Naive B cell (primary cell): Measurements from ENCODE around the gene TSSC4. TPM values are rescaled to one million over a fixed set of nuclear protein-coding genes. Genes with fewer than 3 reads are reported as not detected.

Experiments used
- ATAC-seq, 2 donors: fragments of 150-1000 bp; cut with Tn5 transposase; 2 replicates each; pipeline ENCODE4 v1.10.0; 2021; ENCODE audit warnings: low read depth in 2 of 2, mild to moderate bottlenecking in 2 of 2, moderate library complexity in 2 of 2
- DNase-seq: peaks from one replicate; pipeline ENCODE4 v3.0.0; 2022
- H3K27ac Mint-ChIP-seq, 6 donors: one replicate each; pipeline ENCODE4 v1.8.0; 2020 to 2022; ENCODE audit warnings: mild to moderate bottlenecking in 6 of 6, mixed read lengths in 6 of 6, moderate library complexity in 5 of 6, inconsistent platforms in 2 of 6
- H3K27me3 Mint-ChIP-seq, 3 donors: one replicate each; pipeline ENCODE4 v1.8.0; 2021 to 2022; ENCODE audit warnings: mixed read lengths in 3 of 3, mild to moderate bottlenecking in 1 of 3
- H3K36me3 Mint-ChIP-seq, 2 donors: one replicate each; pipeline ENCODE4 v1.8.0; 2020 to 2022; ENCODE audit warnings: mixed read lengths in 2 of 2, inconsistent platforms in 1 of 2, mild to moderate bottlenecking in 1 of 2
- H3K4me1 Mint-ChIP-seq, 3 donors: one replicate each; pipeline ENCODE4 v1.8.0; 2020 to 2022; ENCODE audit warnings: mixed read lengths in 3 of 3, inconsistent platforms in 1 of 3, mild to moderate bottlenecking in 1 of 3, moderate library complexity in 1 of 3
- H3K4me3 Mint-ChIP-seq, 8 donors: one replicate each; pipeline ENCODE4 v1.8.0; 2020 to 2022; ENCODE audit warnings: mild to moderate bottlenecking in 8 of 8, mixed read lengths in 8 of 8, moderate library complexity in 8 of 8, inconsistent platforms in 2 of 8
- H3K9me3 Mint-ChIP-seq, 7 donors: one replicate each; pipeline ENCODE4 v1.8.0; 2020 to 2022; ENCODE audit warnings: mixed read lengths in 7 of 7, mild to moderate bottlenecking in 5 of 7, inconsistent platforms in 2 of 7, moderate library complexity in 1 of 7
- polyA plus RNA-seq, 6 donors: library from polyadenylated mRNA; unstranded; fragments of 300-500 nt; fragmentation: Illumina TruSeq; gene quantifications; one replicate each; pipeline ENCODE4 v1.2.3, GENCODE V29; 2021; ENCODE audit warnings: low read depth in 6 of 6

TSSC4 gene
- polyA plus RNA-seq, 6 donors from 2014 or later, result 54.7 to 76.0 (median 67.9) TPM

DNA sequence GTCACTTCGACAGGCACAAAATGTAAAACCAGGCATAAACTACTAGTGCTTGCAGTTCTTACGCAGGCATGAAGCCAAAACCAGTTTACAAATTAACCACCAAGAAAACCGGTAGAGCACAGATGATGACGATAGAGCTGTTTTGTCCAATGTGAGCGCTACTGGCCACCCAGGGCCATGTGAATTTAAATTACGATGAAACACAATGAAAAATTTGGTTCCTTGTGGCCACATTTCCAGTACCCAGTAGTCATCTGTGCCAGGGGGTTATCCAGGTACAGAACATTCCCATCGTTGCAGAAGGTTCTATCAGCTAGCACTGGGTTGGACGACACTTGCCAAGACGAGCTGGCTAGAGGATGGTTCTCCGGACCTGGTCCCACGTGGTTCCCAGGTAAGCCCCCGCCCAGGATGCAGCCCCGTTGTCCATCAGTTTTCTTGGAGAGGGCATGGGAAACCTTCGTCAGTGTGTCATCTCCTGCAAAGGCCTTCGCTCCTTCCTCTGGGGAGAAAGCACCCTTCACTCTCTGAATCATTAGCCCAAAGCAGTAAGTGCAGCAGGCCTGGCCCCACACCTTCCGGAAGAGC, 24.5 kb upstream of the TSSC4 start:
- Mint-ChIP-seq H3K4me3 (peak overlapping the region; percentile 2 to 88 (median 70)), H3K4me1 (peaks cover 15 to 30% (median 29%) of the 10 kb centered on the region in 3 donors), H3K9me3 (peaks cover 0 to 3% (median 0%) of the 10 kb centered on the region in 7 donors), H3K36me3 (no peaks in the 10 kb centered on the region), H3K27me3 (no peaks in the 10 kb centered on the region), H3K27ac (peak overlapping the region in 3 of 6 donors; percentile 11 to 77 (median 64))
- DNase-seq (no peak), ATAC-seq (no peak)

DNA sequence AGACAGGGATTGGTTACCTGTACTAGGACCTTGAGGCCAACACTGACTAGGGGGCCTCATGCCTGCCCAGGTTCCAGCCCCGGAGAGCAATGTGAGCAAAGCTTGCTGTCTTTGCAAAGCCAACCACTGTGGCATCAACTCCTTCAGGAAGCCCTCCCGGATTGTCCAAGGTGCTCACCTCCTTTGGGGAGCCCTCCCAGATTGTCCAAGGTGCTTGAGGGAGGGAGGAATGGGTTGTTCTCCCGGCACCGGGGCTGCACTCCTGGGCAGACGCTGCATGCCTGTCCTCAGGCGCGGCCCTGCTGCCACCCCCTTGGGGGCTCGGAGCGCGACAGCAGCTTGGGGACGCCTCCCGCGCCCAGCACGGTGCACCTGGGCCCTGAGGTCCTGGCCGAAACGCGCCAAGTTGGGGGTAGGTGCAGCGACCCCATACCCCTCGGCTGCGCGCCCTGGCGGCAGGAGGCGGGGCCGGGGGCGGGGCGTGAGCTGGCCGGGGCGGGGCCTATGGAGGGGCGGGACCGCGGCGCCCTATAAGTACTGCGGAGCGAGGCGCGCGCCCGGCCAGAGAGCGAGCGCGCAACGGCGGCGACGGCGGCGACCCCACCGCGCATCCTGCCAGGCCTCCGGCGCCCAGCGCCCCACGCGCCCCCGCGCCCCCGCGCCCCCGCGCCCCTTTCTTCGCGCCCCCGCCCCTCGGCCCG, 23.6 kb upstream of the TSSC4 start, which contains the start of gene CD81:
CD81 (plus strand) TSS at position 560 of the 701 bp plus-strand sequence. CDS start 240 bp downstream, outside the sequence.
- peak; percentile 79 to 83 for ATAC-seq
- H3K4me3 Mint-ChIP-seq, result peak within 1 kb of the TSS; percentile 80 to 92 (median 86)
- peak within 1 kb of the TSS in 5 of 6 donors; percentile 42 to 93 (median 84) for H3K27ac Mint-ChIP-seq
- H3K9me3 Mint-ChIP-seq, result peaks cover 0 to 1% (median 0%) of the 10 kb centered on the region in 7 donors
- H3K36me3 Mint-ChIP-seq, result no peaks in the 10 kb centered on the region
- peak; percentile 49 for DNase-seq
- no peaks in the 10 kb centered on the region for H3K27me3 Mint-ChIP-seq
- H3K4me1 Mint-ChIP-seq, result peaks cover 19 to 38% (median 36%) of the 10 kb centered on the region in 3 donors

DNA sequence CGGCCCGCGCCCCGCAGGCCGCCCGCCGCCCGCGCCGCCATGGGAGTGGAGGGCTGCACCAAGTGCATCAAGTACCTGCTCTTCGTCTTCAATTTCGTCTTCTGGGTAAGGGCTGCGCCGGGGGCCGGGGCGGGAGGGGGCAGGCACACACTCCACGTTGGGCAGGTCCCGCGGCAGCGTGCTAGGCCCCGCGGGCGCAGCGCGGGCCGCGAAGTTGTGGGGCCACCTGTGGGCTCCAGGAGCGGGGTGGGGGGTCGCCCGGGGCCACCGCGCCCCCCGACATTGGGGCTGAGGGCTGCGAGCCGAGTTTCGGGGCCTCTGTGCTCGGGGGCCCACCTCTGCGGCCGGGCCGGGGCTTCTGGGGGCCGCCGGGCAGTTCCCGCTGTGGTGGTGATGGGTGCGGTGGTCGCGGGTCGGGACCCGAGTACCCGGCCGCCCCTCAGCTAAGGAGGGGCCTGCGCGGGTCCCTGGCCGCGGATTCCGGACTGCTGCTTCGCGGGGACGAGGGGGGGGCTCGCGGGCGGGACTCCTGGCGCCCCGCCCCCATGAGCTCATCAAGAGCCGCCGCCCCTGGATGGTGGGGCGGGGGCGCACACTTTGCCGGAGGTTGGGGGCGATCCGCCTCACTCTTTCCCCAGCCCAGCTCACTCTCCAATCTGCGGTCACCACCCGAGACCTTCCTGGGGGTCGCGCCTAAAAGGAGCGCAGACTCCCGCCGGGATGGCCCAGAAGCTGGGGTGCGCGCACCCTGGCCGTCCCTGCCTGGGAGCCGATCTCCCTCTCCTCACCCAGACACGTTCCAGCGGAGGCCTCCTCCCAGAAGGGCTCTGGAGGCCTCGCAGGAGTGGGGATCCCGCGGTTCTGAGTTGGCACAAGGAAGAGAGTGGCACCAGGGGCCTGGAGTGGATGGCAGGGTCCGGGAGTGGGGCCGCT, 22.8 kb upstream of the TSSC4 start:
- Mint-ChIP-seq H3K9me3 (peaks cover 0 to 1% (median 0%) of the 10 kb centered on the region in 7 donors), H3K27me3 (no peaks in the 10 kb centered on the region), H3K27ac (peak overlapping the region in 5 of 6 donors; percentile 42 to 93 (median 84)), H3K4me1 (peaks cover 26 to 47% (median 45%) of the 10 kb centered on the region in 3 donors), H3K4me3 (peak overlapping the region; percentile 80 to 92 (median 86)), H3K36me3 (no peaks in the 10 kb centered on the region)
- DNase-seq (peak; percentile 44), ATAC-seq (peak; percentile 56 to 57)

DNA sequence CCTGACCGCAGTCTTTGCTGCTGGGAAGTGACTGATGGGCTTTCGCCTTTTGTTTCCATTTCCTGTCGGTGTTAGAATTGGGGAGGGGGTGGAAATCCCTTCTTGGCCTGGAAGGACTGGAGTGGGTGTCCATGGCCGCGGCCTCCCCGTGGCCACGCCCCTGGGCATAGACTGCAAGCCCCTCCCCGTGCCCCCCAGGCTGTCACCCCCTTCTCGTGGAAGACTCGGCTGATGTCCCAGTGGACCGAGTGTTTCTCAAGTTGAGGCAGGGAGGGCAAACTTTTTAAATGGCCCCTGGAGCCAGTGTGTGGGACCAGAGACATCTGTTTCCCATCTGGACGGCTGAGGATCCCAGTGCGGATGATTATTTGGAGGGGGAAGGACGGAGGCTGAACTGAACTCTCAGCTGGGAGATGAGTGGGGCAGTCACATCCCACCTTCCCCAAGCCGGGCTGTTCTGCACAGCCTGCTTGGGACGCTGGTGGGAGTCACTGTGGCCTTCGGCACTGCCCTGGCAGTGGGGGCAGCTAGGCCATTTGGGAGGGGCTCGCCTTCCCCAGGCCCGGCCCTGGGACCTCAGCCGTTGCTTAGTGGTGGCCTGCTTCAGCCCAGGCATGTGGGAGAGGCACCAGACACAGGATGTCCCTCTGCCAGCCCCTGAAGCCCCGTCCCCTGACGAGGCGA, 21.9 kb upstream of the TSSC4 start:
- H3K36me3 Mint-ChIP-seq, result no peaks in the 10 kb centered on the region
- peak overlapping the region in 4 of 6 donors; percentile 47 to 86 (median 58) for H3K27ac Mint-ChIP-seq
- H3K27me3 Mint-ChIP-seq, result no peaks in the 10 kb centered on the region
- H3K9me3 Mint-ChIP-seq, result peaks cover 0 to 1% (median 0%) of the 10 kb centered on the region in 7 donors
- peak overlapping the region; percentile 80 to 92 (median 86) for H3K4me3 Mint-ChIP-seq
- no peak for ATAC-seq
- H3K4me1 Mint-ChIP-seq, result peaks cover 35 to 56% (median 53%) of the 10 kb centered on the region in 3 donors
- no peak for DNase-seq

DNA sequence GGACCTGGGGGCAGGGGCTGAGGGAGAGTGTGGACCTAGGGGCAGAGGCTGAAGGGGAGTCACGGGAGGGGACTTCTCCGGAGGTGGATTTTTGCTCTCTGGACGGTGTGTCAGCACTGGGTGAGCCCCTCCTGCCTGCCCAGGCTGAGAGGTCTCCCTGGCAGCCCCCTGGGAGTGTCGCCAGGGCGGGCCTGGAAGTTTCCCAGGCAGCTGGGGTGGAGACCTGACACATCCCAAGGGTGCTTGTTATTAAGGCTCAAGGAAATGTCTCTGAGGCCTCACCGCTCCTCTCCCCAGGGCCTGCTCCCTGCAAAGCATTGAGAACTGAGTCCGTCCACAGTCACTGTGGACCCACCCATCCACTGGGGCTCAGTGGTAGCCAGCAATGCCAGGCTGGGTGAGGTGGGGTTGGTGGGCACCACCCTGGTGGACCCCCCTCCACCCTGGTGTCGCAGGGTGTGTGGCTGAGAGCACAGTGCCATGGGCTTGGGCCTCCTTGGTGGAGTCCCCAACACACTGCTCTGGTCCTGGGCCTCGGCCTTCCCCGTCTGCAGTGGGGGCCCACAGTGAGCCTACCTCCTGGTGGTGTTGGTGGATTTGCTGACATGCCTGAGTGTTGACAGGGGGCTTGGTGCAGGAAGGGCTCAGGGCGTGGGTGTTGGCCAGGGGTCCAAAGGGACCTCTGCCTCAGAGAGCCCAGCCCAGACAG, 20.9 kb upstream of the TSSC4 start:
- Mint-ChIP-seq H3K4me3 (peak overlapping the region; percentile 52 to 90 (median 64)), H3K36me3 (no peaks in the 10 kb centered on the region), H3K27me3 (no peaks in the 10 kb centered on the region), H3K4me1 (peaks cover 43 to 65% (median 61%) of the 10 kb centered on the region in 3 donors), H3K27ac (peak overlapping the region in 2 of 6 donors; percentile 62 to 86), H3K9me3 (peaks cover 0 to 1% (median 0%) of the 10 kb centered on the region in 7 donors)
- DNase-seq, result no peak
- no peak for ATAC-seq

DNA sequence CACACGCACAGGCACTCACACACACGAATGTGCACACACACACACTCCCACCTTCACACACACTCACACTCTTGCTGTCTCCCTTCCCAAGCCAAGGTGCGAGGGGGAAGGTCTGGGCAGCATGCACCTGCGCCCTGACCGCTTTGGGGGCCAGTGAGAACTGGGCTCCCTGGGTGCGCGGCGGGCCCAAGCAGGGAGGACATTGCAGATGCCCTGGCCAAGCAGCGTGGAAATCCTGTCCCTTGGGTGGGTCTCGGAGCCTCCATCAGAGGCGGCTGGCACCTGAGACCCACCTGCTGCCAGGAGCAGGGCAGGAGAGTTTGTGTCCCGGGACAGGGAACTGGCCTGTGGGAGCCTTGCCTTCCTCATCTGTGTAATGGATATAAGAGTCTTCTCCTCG, 20.2 kb upstream of the TSSC4 start:
- Mint-ChIP-seq H3K4me1 (peaks cover 48 to 73% (median 68%) of the 10 kb centered on the region in 3 donors), H3K9me3 (peaks cover 0 to 1% (median 0%) of the 10 kb centered on the region in 7 donors), H3K4me3 (peak overlapping the region in 7 of 8 donors; percentile 39 to 84 (median 66)), H3K27ac (peak overlapping the region in 2 of 6 donors; percentile 62 to 86), H3K36me3 (no peaks in the 10 kb centered on the region), H3K27me3 (no peaks in the 10 kb centered on the region)
- no peak for DNase-seq
- ATAC-seq, result no peak

DNA sequence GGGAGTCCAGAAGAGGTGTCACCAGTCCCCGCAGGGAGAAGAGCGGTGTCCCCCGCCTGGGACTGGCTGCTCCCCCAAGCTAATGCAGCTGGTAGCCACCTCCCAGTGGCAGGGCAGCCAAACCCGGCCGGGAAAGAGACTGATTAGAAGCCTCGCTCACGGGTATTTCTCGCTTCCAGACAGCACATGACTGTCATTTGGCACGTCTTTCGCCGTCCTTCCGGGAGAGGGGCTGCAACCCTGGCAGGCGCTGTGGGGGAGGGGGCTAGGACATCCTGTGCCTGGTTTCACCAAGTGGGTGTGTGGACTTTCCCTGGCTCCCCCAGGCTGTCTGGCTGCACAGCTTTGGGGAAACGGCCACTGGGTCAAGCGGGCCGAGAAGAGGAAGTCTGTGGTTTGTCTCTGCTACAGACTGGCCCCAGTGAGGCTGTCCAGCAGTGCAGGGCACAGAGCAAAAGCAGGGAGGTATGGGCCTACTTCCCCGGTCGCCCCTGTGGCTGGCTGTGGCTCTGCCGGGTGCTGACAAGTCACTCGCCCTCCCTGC, 19.7 kb upstream of the TSSC4 start:
- H3K9me3 Mint-ChIP-seq, result peaks cover 0 to 1% (median 0%) of the 10 kb centered on the region in 7 donors
- peaks cover 53 to 78% (median 73%) of the 10 kb centered on the region in 3 donors for H3K4me1 Mint-ChIP-seq
- H3K4me3 Mint-ChIP-seq, result peak overlapping the region in 7 of 8 donors; percentile 36 to 84 (median 58)
- DNase-seq (no peak), ATAC-seq (no peak)
- no peaks in the 10 kb centered on the region for H3K36me3 Mint-ChIP-seq
- H3K27me3 Mint-ChIP-seq, result no peaks in the 10 kb centered on the region
- H3K27ac Mint-ChIP-seq, result peak overlapping the region in 3 of 6 donors; percentile 83 to 90 (median 86)

DNA sequence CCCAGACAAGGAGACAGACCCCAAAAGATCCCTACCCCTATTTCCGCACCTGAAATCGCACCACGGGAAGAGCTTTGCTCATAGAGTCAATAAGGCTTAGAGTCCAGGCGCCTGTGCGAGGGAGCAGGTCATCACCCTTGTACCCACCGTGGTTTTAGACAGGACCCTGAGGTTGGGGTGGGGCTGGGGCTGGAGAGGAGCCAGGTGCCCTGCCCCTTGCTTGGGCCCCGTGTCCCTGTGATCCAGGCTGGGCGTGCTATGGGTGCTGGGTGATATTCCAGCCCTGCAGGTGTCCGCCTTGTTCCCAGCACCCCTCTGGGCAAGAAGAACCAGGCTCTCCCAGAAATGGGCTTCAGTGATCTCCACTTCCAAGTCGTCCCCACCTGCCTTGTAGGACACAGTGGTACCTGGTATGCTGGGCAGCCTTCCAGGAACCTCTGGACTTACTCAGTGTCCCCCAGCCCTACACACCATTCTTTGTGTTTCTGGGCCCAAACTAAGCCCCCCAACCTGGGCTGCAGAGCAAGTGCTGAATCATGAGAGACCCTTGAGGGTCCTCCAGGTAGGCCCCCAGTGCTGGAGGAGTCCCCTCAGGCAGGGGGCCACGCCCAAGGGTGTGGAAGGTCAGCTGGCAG, 18.9 kb upstream of the TSSC4 start:
- ATAC-seq (no peak), DNase-seq (no peak)
- H3K27ac Mint-ChIP-seq, result peak overlapping the region in 3 of 6 donors; percentile 81 to 86 (median 83)
- H3K36me3 Mint-ChIP-seq, result no peaks in the 10 kb centered on the region
- no peaks in the 10 kb centered on the region for H3K27me3 Mint-ChIP-seq
- peaks cover 59 to 84% (median 77%) of the 10 kb centered on the region in 3 donors for H3K4me1 Mint-ChIP-seq
- peaks cover 0 to 1% (median 0%) of the 10 kb centered on the region in 7 donors for H3K9me3 Mint-ChIP-seq
- H3K4me3 Mint-ChIP-seq, result peak overlapping the region in 7 of 8 donors; percentile 36 to 84 (median 53)

DNA sequence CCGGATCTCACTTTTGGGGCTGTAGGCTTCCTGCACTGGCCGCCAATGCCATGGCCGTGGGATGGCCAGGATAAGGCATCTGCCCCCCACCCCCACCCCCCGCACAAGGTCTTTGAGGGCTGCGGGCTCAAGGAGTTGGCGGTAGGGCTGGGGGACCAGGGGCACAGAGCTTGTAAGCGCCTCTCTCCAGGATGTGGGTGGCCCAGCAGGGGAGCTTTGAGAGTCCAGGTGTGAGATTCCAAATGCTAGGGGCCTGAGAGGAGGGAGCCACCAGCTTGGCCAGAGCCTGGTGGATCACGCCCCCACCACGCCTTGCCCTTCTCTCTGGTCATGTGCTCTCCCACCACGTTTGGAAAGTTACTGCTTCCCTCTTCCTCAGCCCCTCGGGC, 18.4 kb upstream of the TSSC4 start:
- Mint-ChIP-seq H3K4me1 (peaks cover 62 to 88% (median 82%) of the 10 kb centered on the region in 3 donors), H3K4me3 (peak overlapping the region in 4 of 8 donors; percentile 15 to 84 (median 44)), H3K27ac (peak overlapping the region in 4 of 6 donors; percentile 67 to 91 (median 80)), H3K36me3 (no peaks in the 10 kb centered on the region), H3K9me3 (peaks cover 0 to 1% (median 0%) of the 10 kb centered on the region in 7 donors), H3K27me3 (no peaks in the 10 kb centered on the region)
- DNase-seq, result no peak
- ATAC-seq, result no peak

DNA sequence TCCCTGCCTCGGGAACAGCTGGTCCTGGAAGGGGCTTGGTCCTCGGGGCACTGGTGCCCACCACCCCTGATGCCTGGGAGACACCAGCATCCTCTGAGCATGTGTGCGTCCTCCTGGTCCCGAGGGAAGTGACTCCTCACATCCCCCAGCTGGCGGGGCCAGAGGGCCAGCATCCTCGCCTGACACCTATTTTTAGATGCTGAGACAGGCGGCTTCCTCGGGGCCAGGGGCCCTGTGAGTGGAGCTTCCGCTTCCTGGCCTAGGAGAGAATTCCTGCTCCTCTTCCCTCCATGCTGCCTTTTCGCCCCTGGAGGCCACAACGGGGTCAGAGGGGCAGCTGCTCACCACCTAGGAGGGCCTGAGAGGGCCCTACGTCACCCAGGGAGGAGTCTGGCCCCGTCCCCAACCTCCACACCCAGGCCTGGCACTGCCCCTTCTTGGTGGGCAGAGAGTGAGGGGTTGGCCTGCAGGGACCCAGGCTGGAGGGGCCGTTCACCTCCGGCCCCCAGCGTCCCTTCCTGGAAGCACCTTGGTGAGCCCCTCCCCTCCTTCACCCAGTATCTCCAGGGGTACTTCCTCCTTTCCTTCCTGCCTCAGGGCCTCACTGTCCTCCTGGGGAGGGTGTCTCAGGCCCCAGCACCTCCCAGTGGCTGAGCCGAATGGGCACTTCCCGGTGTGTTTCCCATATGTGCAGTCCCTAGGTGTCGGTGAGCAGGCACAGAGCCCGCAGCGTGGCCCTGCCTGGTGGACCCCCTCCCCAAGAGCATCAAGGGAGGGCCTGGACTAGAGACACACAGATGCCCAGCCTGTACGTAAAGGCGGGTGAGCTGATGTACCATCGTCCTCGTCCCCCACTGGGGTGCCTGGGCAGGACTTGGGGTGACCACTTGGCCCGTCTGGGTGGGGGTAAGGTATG, 17.4 kb upstream of the TSSC4 start:
- H3K36me3 Mint-ChIP-seq, result no peaks in the 10 kb centered on the region
- H3K9me3 Mint-ChIP-seq, result peaks cover 0 to 1% (median 0%) of the 10 kb centered on the region in 7 donors
- peak overlapping the region; percentile 74 to 94 (median 84) for H3K4me3 Mint-ChIP-seq
- peaks cover 62 to 92% (median 91%) of the 10 kb centered on the region in 3 donors for H3K4me1 Mint-ChIP-seq
- ATAC-seq, result peak; percentile 15 to 16
- DNase-seq, result no peak
- H3K27me3 Mint-ChIP-seq, result no peaks in the 10 kb centered on the region
- H3K27ac Mint-ChIP-seq, result peak overlapping the region; percentile 67 to 96 (median 88)
